GM21529 (cell line): ENCODE results near the gene ZNF681.
"Not testable (repeated sequence)": the region's sequence is repeated elsewhere in the genome, so short reads cannot be mapped to it uniquely, and the experiment has no call there.

ENCODE experiments used
- ATAC-seq: cut with Tn5 transposase; IDR thresholded peaks from one replicate; pipeline ENCODE4 v1.9.1; 2021; ENCODE audit not compliant: unreplicated experiment

Gene ZNF681

GRCh38 chr19:23698711-23699520 is 59.8 kb downstream of the ZNF681 start:
- no peak for ATAC-seq

- ATAC-seq: not testable (repeated sequence)
These were observed 65.8 kb downstream of the ZNF681 start for GRCh38 chr19:23692937-23693336.
